Heart right ventricle (tissue), 16 donors: ENCODE measurements around the gene GOLGA8A. TPM values are rescaled to one million over a fixed set of nuclear protein-coding genes. Genes with fewer than 3 reads are reported as not detected.

Experiments used
- ATAC-seq, 8 donors: fragments of 200-7000 bp; cut with Tn5 transposase; one replicate each; pipeline ENCODE4 v1.9.1; 2020; ENCODE audit warnings: mild to moderate bottlenecking in 8 of 8, moderate library complexity in 8 of 8, moderate number of reproducible peaks in 1 of 8
- DNase-seq, 2 donors: peaks; one replicate each; pipeline ENCODE4 v3.0.0-alpha.2; 2020
- H3K27ac ChIP-seq, 10 donors: fragments of 200-600 bp; sonication (generic) in 2 of 10; one replicate each; pipeline versions ENCODE4 v1.5.0 to v1.8.0; 2020 to 2022; ENCODE audit warnings: mild to moderate bottlenecking in 3 of 10
- H3K27me3 ChIP-seq, 7 donors: fragments of 200-600 bp; one replicate each; pipeline ENCODE4 v1.8.0; 2021 to 2022; ENCODE audit warnings: mild to moderate bottlenecking in 2 of 7
- H3K36me3 ChIP-seq, 9 donors: fragments of 200-600 bp; sonication (generic) in 1 of 9; one replicate each; pipeline versions ENCODE4 v1.5.0 to v1.8.0; 2020 to 2022; ENCODE audit warnings: mild to moderate bottlenecking in 2 of 9
- H3K4me1 ChIP-seq, 9 donors: fragments of 200-600 bp; sonication (generic) in 1 of 9; one replicate each; pipeline versions ENCODE4 v1.5.0 to v1.8.0; 2020 to 2022; ENCODE audit warnings: mild to moderate bottlenecking in 4 of 9
- H3K4me3 ChIP-seq, 10 donors: fragments of 200-600 bp; sonication (generic) in 2 of 10; one replicate each; pipeline versions ENCODE4 v1.5.0 to v1.8.0; 2020 to 2022; ENCODE audit warnings: mild to moderate bottlenecking in 7 of 10, moderate library complexity in 2 of 10
- H3K9me3 ChIP-seq, 11 donors: fragments of 200-600 bp in 10 of 11; sonication (generic) in 2 of 11; one replicate each; pipeline versions ENCODE4 v1.5.0 to v1.8.0; 2013 to 2022; ENCODE audit warnings: mild to moderate bottlenecking in 2 of 11, control low read depth in 1 of 11, moderate library complexity in 1 of 11
- WGBS, 2 donors: extraction: QIAGEN DNeasy Blood & Tissue Kit; methylation state at CpG; one replicate each; pipeline ENCODE4 v1.1.7; 2013; ENCODE audit warnings: inconsistent platforms in 1 of 2; 5-methylcytosine and 5-hydroxymethylcytosine counted together
- intact Hi-C, 10 donors: fragments of 100-400 bp; cut with DNase I; formaldehyde crosslinking; loops; one replicate each; pipeline versions ENCODE4 v1.11.1 to v1.14.2; 2022
- long read RNA-seq, 3 donors: library from polyadenylated mRNA; unstranded; transcript quantifications; one replicate each; pipeline ENCODE4 v2.0.0, GENCODE V29; 2020 to 2021
- polyA plus RNA-seq, 2 donors: library from polyadenylated mRNA; stranded (reverse); fragments of 200-250 nt; gene quantifications; one replicate each; pipeline ENCODE4 v1.2.3, GENCODE V29; 2013
- total RNA-seq, 10 donors: library from RNA; stranded (reverse); fragmentation: NEBNext Ultra II Directional in 3 of 10; extraction: Animal tissue kit (Norgen Biotek cat#: 25700) in 3 of 10; gene quantifications; one replicate each; pipeline versions ENCODE4 v1.2.1 to v1.2.4, GENCODE V29; 2021 to 2023
- TF ChIP-seq, protein P1 (sequence below), 9 donors: fragments of 200-600 bp; sonication (generic) in 2 of 9; IDR thresholded peaks; one replicate each; pipeline versions ENCODE4 v1.5.0 to v1.8.0; 2021 to 2022; ENCODE audit warnings: antibody characterized with exemption in 9 of 9, mild to moderate bottlenecking in 5 of 9, moderate library complexity in 1 of 9
- donor health status: Arrhythmogenic right ventricular cardiomyopathy.
- donor health status: ischemic (EF 13 %, LVEDD 7.1; RV severe dilation, severe dysfunction).
- donor health status: healthy with polysubstance abuse.
- donor health status: DM: no; HTN: yes; CAD: no.
- donor health status: DM: no; HTN: no; CAD: no.
- donor health status: ischemic (EF 25% LVEDD 6.9; RV normal size, moderate dysfunction).
- donor health status: ischemic (EF 25% LVEDD 5.7; RV mildly dilated, moderate dysfunction).
- donor health status: healthy.
- donor health status: DM: yes; HTN: yes; CAD: no.
- donor health status: Ischemic cardiomyopathy.
- donor health status: ischemic (EF 35%, LVEDD 5.7; RV mildly dilated, moderate dysfunction).
- donor health status: nonischemic (EF 11% LVEDD 7.7; RV severe dilation, severe dysfunction).
- donor health status: DM: yes; HTN: yes; CAD: no.
- donor health status: PGD.
- donor health status: ischemic (EF 29% LVEDD 5.4; RV normal size, mild dysfunction).
- donor health status: nonischemic (EF 23%, LVEDD 6.1; RV moderate dilation, normal function).

The GOLGA8A gene, protein sequence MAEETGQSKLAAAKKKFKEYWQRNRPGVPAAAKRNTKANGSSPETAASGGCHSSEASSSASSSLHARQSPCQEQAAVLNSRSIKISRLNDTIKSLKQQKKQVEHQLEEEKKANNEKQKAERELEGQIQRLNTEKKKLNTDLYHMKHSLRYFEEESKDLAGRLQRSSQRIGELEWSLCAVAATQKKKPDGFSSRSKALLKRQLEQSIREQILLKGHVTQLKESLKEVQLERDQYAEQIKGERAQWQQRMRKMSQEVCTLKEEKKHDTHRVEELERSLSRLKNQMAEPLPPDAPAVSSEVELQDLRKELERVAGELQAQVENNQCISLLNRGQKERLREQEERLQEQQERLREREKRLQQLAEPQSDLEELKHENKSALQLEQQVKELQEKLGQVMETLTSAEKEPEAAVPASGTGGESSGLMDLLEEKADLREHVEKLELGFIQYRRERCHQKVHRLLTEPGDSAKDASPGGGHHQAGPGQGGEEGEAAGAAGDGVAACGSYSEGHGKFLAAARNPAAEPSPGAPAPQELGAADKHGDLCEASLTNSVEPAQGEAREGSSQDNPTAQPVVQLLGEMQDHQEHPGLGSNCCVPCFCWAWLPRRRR
- total RNA-seq: 10 to 100 TPM in 7 of 10 donors, 1 to 10 TPM in 3; 7.6 to 20.5 (median 11.5) TPM
- polyA plus RNA-seq: 10 to 100 TPM in 1 of 2 donors, 1 to 10 TPM in 1; 4.4 to 67.0 TPM
- long read RNA-seq, donor 1, partial matches to known transcripts: 5 of 24 reads
- long read RNA-seq, donor 1, other reads (novel, unspliced or antisense): 19 of 24 reads
- long read RNA-seq, donor 2, partial matches to known transcripts: 7 of 21 reads
- long read RNA-seq, donor 2, other reads (novel, unspliced or antisense): 14 of 21 reads
- long read RNA-seq, donor 3, partial matches to known transcripts: 16 of 22 reads
- long read RNA-seq, donor 3, other reads (novel, unspliced or antisense): 6 of 22 reads

DNA sequence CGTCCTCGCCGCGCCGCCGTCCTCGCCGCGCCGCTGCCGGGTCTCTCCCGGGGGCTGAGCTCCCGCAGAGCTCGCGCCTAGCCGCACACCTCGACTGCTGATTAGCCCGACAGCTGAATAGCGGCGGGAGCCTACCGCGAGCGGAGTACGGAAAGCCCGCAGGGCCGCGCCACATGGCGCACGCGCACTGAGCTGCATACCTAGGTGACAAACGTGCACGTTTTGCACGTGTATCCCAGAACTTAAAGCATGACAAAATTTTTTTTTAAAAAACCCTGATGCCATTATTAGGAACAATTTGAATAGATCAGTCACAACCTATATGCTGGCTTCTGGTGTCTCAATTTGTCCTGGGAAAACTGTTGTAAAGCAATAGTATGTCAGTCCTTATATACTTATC, at the start of gene GOLGA8A:
TSS of gene GOLGA8A (minus strand) at position 122 of the 400 bp plus-strand sequence. CDS start 48,117 bp downstream, outside the sequence.
- Histone ChIP-seq H3K36me3 (peaks cover 0 to 3% (median 0%) of the 10 kb centered on the region in 9 donors), H3K27ac (peak within 1 kb of the TSS in 5 of 10 donors; percentile 28 to 65 (median 58)), H3K27me3 (peaks cover 0 to 41% (median 0%) of the 10 kb centered on the region in 7 donors), H3K9me3 (no peaks in the 10 kb centered on the region), H3K4me3 (peak within 1 kb of the TSS; percentile 9 to 68 (median 64)), H3K4me1 (peaks cover 0 to 22% (median 6%) of the 10 kb centered on the region in 9 donors)
- intact Hi-C loops: loop anchor here in 1 of 10 donors (10.0 kb wide), 1 partner anchor 67 kb away; no protein-coding TSS in a partner anchor
- WGBS, 2 donors: 2 to 4% methylated on average over 25 to 33 of the region's 33 CpGs
- ATAC-seq (peak in 6 of 8 donors; percentile 44 to 73 (median 62)), DNase-seq (peak; percentile 56 to 81)
- TF ChIP-seq, protein P1, sequence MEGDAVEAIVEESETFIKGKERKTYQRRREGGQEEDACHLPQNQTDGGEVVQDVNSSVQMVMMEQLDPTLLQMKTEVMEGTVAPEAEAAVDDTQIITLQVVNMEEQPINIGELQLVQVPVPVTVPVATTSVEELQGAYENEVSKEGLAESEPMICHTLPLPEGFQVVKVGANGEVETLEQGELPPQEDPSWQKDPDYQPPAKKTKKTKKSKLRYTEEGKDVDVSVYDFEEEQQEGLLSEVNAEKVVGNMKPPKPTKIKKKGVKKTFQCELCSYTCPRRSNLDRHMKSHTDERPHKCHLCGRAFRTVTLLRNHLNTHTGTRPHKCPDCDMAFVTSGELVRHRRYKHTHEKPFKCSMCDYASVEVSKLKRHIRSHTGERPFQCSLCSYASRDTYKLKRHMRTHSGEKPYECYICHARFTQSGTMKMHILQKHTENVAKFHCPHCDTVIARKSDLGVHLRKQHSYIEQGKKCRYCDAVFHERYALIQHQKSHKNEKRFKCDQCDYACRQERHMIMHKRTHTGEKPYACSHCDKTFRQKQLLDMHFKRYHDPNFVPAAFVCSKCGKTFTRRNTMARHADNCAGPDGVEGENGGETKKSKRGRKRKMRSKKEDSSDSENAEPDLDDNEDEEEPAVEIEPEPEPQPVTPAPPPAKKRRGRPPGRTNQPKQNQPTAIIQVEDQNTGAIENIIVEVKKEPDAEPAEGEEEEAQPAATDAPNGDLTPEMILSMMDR (IDR thresholded peaks at IDR 0.05): no peak

DNA sequence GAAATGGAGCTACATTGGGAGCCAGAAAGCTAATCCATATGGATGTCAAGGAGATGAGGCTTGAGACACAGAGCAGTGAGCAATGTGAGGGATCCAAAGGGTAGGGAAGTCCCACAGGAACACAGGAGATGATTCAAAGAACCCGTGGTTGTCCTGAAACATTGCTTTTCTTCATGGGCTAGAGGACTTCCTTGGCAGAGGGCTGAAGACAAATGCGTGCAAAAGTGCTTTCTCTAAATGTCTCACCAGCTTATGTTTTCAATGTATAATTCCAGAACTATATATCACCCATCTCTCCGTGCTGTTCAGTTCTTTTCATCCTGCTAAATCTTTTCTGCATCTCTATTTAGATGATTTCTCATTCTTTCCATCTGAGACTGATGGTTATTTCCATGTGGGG, 46.0 kb upstream of the GOLGA8A start:
- ATAC-seq (no peak), DNase-seq (no peak)
- TF ChIP-seq, protein P1 (IDR thresholded peaks at IDR 0.05): no peak
- WGBS, 2 donors: 58 to 75% methylated on average over 2 to 3 of the region's 3 CpGs
- Histone ChIP-seq H3K4me1 (no peaks in the 10 kb centered on the region), H3K27me3 (peaks cover 0 to 4% (median 0%) of the 10 kb centered on the region in 7 donors), H3K27ac (no peak overlapping the region), H3K36me3 (no peaks in the 10 kb centered on the region), H3K4me3 (no peak overlapping the region), H3K9me3 (no peaks in the 10 kb centered on the region)
- intact Hi-C loops: no loop called here

DNA sequence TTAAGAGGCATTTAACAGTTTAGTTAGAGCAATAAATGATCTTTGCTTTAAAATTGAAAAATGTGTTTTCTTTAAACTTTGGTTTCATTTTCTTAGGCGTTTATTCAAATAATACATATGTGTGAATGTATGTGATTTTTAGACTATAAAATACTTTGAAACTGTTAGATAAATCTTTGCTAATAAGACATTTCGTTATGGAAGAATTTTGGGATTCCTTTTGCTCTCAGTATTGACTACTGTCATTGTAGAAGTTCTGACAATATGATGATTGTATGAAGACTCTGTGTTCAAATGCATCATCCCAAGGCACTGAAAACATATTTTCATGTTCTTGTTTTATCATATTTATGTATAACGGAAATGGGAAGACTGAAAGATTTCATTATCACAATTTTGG, 43.8 kb upstream of the GOLGA8A start:
- Histone ChIP-seq H3K9me3 (no peaks in the 10 kb centered on the region), H3K4me3 (no peak overlapping the region), H3K27ac (no peak overlapping the region), H3K36me3 (no peaks in the 10 kb centered on the region), H3K27me3 (peaks cover 0 to 4% (median 0%) of the 10 kb centered on the region in 7 donors), H3K4me1 (no peaks in the 10 kb centered on the region)
- 62 to 85% methylated on average over 3 of the region's 3 CpGs for WGBS, 2 donors
- TF ChIP-seq, protein P1 (IDR thresholded peaks at IDR 0.05): no peak
- intact Hi-C loops: no loop called here
- DNase-seq (no peak), ATAC-seq (no peak)

DNA sequence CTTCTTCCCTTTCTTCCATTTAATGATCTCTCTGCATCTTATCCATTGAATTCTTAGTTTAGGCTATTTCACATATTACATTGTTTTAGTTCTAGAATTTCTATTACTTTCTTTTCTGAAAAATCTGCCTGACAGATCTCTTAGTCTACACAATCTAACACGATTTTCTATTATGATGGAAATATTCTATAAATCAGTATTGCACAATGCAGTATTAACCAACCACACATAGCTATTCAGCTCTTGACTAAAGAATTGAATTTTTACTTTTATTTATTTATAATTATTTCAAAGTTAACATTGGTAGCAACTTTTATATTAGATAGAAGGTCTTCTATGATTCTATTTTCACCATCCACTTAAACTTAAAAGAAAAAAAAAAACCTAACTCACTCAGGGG, 36.2 kb upstream of the GOLGA8A start:
- Histone ChIP-seq H3K4me3 (no peak overlapping the region), H3K27ac (no peak overlapping the region), H3K27me3 (peaks cover 0 to 2% (median 0%) of the 10 kb centered on the region in 7 donors), H3K4me1 (no peaks in the 10 kb centered on the region), H3K36me3 (no peaks in the 10 kb centered on the region), H3K9me3 (no peaks in the 10 kb centered on the region)
- ATAC-seq (no peak), DNase-seq (no peak)
- intact Hi-C loops: no loop called here
- TF ChIP-seq, protein P1 (IDR thresholded peaks at IDR 0.05): no peak
- 38 to 53% methylated on average over 1 of the region's 1 CpG for WGBS, 2 donors
